Measurements from ENCODE around the gene HHATL.

GRCh38 chr3:42685891-42686820 is 16.4 kb downstream of the HHATL start:
- no peak for TF ChIP-seq CTCF (IDR thresholded peaks at IDR 0.05)
- TF ChIP-seq POLR2AphosphoS5 (IDR thresholded peaks at IDR 0.05), result no peak

Data from suprapubic skin (tissue), 3 donors.